Activated naive CD8-positive, alpha-beta T cell treated with anti-CD3 and anti-CD28 coated beads, Interleukin-2, amount 10 ng/mL, durations not matched to agents 7 days and 5 days (primary cell): Measurements from ENCODE around the gene GRID2. TPM values are rescaled to one million over a fixed set of nuclear protein-coding genes. Genes with fewer than 3 reads are reported as not detected.

Experiments used
- ATAC-seq: fragments of 150-1000 bp; cut with Tn5 transposase; one replicate; pipeline ENCODE4 v1.10.0; 2021; ENCODE audit warnings: low read depth, moderate library complexity
- POLR2A ChIA-PET: fragments of 350-600 bp; sonication (Branson Sonifier 250); formaldehyde crosslinking; loops from one replicate; lab custom pipeline; 2021; ENCODE audit warnings: antibody characterized with exemption; lab: Charles Lee
- DNase-seq: peaks from one replicate; pipeline ENCODE4 v3.0.0; 2021
- H3K27ac Mint-ChIP-seq: one replicate; pipeline ENCODE4 v1.8.0; 2022; ENCODE audit warnings: mild to moderate bottlenecking, mixed read lengths
- H3K27me3 Mint-ChIP-seq: one replicate; pipeline ENCODE4 v1.8.0; 2022; ENCODE audit warnings: mild to moderate bottlenecking, moderate library complexity, mixed read lengths
- H3K36me3 Mint-ChIP-seq: one replicate; pipeline ENCODE4 v1.8.0; 2021; ENCODE audit warnings: mild to moderate bottlenecking, mixed read lengths
- H3K4me1 Mint-ChIP-seq: one replicate; pipeline ENCODE4 v1.8.0; 2021; ENCODE audit warnings: mixed read lengths
- H3K4me3 Mint-ChIP-seq: one replicate; pipeline ENCODE4 v1.8.0; 2022; ENCODE audit warnings: mild to moderate bottlenecking, moderate library complexity, mixed read lengths
- H3K9me3 Mint-ChIP-seq: one replicate; pipeline ENCODE4 v1.8.0; 2021; ENCODE audit warnings: mixed read lengths
- total RNA-seq, 2 experiments: library from RNA; stranded (reverse); gene quantifications; one replicate each; pipeline ENCODE4 v1.2.3, GENCODE V29; 2021

GRID2 gene
- total RNA-seq, 2 experiments from 2014 or later: not detected

DNA sequence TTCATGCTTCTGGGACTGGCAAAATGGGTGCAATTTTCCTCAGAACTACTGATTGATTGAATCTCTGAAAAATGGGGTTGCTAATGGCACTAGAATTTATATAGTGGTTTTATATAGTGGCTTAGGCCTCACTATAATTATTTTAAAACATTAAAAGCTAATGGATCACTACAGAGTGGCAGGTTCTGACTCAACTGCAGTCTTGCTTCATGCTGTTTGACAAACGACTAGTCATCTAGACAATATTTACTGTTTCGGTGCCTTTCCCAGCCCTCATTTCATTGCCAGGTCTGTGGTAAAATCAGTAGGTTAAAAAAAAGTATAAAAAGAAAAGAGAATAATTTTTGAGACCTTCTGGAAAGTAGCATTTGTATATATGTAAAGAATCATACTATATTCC lies 1172.0 kb downstream of the GRID2 start:
- Mint-ChIP-seq H3K36me3 (no peaks in the 10 kb centered on the region), H3K27ac (no peak overlapping the region), H3K27me3 (no peaks in the 10 kb centered on the region), H3K9me3 (no peaks in the 10 kb centered on the region), H3K4me3 (no peak overlapping the region), H3K4me1 (no peaks in the 10 kb centered on the region)
- POLR2A ChIA-PET: no interaction called here
- ATAC-seq (no peak), DNase-seq (no peak)

DNA sequence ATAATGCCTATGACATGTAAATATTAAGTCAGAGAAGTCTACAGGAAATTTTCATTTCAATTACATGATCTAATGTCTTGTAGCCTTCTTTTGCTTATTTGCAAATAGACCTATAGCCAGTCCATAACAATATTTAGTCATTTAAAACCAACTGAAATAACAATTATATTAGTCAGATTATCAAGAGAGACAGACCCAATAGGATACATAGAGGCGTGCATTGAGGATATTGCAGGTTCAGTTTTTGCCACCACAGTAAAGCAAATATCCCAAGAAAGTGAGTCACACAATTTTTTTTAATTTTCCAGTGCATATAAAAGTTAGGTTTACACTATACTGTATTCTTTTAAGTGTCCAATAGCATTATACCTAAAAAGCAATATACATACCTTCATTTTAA lies 1175.0 kb downstream of the GRID2 start:
- H3K36me3 Mint-ChIP-seq: no peaks in the 10 kb centered on the region
- no peaks in the 10 kb centered on the region for H3K4me1 Mint-ChIP-seq
- DNase-seq (no peak), ATAC-seq (no peak)
- POLR2A ChIA-PET: no interaction called here
- no peaks in the 10 kb centered on the region for H3K27me3 Mint-ChIP-seq
- H3K4me3 Mint-ChIP-seq: no peak overlapping the region
- no peaks in the 10 kb centered on the region for H3K9me3 Mint-ChIP-seq
- no peak overlapping the region for H3K27ac Mint-ChIP-seq

DNA sequence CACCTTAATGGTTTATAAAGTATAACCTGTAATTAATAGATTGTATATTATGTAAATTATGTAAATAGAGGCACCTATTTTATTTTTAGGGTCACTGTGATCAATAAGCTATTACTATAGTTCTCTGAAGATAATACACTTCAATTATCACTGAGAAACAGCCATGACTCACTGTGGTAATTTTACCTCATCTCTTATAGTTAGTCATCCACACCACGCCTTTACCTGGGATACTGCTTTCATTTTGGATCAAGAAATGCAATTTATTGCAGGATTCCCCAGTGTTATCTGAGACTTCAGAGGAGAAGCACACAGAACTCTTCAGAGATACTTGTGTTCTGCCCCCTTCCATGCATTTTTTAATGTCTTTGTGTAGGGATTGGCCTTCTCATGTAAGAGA lies 1176.7 kb downstream of the GRID2 start:
- DNase-seq: no peak
- Mint-ChIP-seq H3K27me3 (no peaks in the 10 kb centered on the region), H3K9me3 (no peaks in the 10 kb centered on the region), H3K4me3 (no peak overlapping the region), H3K4me1 (no peaks in the 10 kb centered on the region), H3K36me3 (no peaks in the 10 kb centered on the region), H3K27ac (no peak overlapping the region)
- POLR2A ChIA-PET: no interaction called here
- no peak for ATAC-seq

DNA sequence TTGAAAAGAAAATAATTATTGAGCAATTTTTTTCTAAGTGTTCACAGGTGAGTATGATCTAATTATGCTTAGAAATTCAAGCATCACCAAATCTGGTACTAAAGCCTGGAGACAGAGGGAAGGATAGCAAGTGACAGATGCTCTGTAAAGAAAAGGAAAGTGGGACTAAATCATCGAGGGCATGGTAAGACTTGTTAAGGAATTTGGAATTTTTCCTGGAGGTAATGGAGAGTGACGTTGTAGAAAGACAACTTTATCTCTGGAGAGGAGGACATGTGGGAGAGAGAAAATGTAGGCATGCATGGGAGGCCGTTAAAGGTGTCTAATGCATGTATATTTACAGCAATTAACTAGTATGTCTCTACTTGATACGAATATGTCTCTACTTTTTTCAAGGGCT lies 1191.6 kb downstream of the GRID2 start:
- no peak overlapping the region for H3K4me3 Mint-ChIP-seq
- ATAC-seq: no peak
- POLR2A ChIA-PET: no interaction called here
- H3K27ac Mint-ChIP-seq: no peak overlapping the region
- no peaks in the 10 kb centered on the region for H3K36me3 Mint-ChIP-seq
- no peaks in the 10 kb centered on the region for H3K4me1 Mint-ChIP-seq
- DNase-seq: no peak
- peaks cover 3% of the 10 kb centered on the region for H3K9me3 Mint-ChIP-seq
- no peaks in the 10 kb centered on the region for H3K27me3 Mint-ChIP-seq

DNA sequence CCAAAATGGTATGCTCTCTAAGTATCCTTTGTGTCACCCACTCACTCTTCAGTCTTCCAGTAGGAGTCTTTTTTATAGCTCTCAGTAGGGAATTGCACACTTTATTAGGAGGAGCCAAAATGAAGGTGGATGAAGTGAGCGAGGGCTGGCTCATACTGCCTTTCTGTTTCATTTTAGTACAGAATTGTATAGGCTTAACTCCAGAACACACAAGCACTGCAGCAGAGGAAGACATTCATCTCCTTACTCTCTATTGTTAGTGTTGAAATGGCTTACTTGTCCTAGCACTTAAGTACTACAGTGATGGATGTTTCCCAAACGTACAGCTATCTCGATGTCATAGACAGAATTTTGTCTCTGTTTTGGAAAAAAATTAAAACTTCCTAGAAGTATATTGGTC lies 1197.5 kb downstream of the GRID2 start:
- H3K9me3 Mint-ChIP-seq: no peaks in the 10 kb centered on the region
- ATAC-seq: no peak
- no peaks in the 10 kb centered on the region for H3K36me3 Mint-ChIP-seq
- POLR2A ChIA-PET: no interaction called here
- no peaks in the 10 kb centered on the region for H3K27me3 Mint-ChIP-seq
- DNase-seq: no peak
- H3K4me1 Mint-ChIP-seq: no peaks in the 10 kb centered on the region
- no peak overlapping the region for H3K27ac Mint-ChIP-seq
- no peak overlapping the region for H3K4me3 Mint-ChIP-seq

DNA sequence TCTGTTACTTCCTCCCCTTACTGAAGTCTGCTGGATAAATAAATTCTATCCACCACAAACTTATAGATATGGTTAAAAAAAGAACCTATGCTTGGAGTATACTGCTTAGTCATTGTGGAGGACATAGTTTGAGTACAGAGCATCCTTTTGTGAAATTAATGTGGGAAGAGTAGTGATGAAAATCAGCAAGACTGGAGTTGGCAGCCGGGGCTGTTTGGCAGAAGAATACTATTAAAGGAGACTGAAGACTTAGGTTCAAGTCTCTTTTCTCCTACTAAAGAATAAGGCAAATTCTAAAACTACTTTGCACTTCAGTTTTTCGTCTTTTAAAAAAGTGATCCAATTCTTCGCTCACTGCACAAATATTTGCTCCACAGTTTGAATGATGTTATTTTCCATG lies 1198.2 kb downstream of the GRID2 start:
- Mint-ChIP-seq H3K4me1 (no peaks in the 10 kb centered on the region), H3K4me3 (no peak overlapping the region), H3K27me3 (no peaks in the 10 kb centered on the region), H3K9me3 (no peaks in the 10 kb centered on the region), H3K36me3 (no peaks in the 10 kb centered on the region), H3K27ac (no peak overlapping the region)
- POLR2A ChIA-PET: no interaction called here
- no peak for ATAC-seq
- DNase-seq: no peak

DNA sequence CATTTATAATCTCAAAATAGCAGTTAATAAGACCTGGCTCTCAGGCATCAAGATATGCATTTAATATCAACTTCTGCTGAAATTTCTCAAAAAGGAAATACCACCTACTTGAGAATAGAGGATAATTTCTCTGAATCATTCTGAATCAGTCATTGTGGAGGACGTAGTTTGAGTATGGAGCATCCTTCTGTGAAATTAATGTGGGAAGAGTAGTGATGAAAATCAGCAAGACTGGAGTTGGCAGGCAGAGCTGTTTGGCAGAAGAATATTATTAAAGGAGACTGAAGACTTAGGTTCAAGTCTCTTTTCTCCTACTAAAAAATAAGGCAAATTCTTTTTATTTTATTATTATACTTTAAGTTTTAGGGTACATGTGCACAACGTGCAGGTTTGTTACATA lies 1199.2 kb downstream of the GRID2 start:
- POLR2A ChIA-PET: no interaction called here
- no peak overlapping the region for H3K4me3 Mint-ChIP-seq
- no peaks in the 10 kb centered on the region for H3K36me3 Mint-ChIP-seq
- no peaks in the 10 kb centered on the region for H3K4me1 Mint-ChIP-seq
- H3K27me3 Mint-ChIP-seq: no peaks in the 10 kb centered on the region
- no peak overlapping the region for H3K27ac Mint-ChIP-seq
- no peaks in the 10 kb centered on the region for H3K9me3 Mint-ChIP-seq
- no peak for ATAC-seq
- no peak for DNase-seq

DNA sequence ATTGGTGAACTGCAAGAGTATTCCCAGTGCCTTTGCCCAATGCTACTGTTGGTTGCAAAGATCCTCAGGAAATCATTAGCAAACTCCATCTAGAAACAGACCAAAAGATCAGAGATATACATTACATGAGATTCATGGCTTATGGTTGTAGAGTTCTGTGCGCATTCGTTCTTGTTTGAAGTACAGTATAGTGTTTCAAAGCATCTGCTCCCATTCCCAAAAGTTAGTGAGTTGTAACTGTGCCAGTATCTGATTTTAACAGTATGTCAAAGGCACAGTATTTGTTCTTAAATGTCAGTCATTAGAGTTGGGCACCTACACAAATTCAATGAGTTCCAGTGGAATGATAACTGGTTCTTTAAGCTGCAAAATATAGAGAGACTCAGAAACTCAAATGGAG lies 1210.1 kb downstream of the GRID2 start:
- H3K4me3 Mint-ChIP-seq: no peak overlapping the region
- POLR2A ChIA-PET: no interaction called here
- no peak for DNase-seq
- H3K27me3 Mint-ChIP-seq: no peaks in the 10 kb centered on the region
- no peak overlapping the region for H3K27ac Mint-ChIP-seq
- H3K36me3 Mint-ChIP-seq: no peaks in the 10 kb centered on the region
- no peaks in the 10 kb centered on the region for H3K4me1 Mint-ChIP-seq
- ATAC-seq: no peak
- peaks cover 3% of the 10 kb centered on the region for H3K9me3 Mint-ChIP-seq

DNA sequence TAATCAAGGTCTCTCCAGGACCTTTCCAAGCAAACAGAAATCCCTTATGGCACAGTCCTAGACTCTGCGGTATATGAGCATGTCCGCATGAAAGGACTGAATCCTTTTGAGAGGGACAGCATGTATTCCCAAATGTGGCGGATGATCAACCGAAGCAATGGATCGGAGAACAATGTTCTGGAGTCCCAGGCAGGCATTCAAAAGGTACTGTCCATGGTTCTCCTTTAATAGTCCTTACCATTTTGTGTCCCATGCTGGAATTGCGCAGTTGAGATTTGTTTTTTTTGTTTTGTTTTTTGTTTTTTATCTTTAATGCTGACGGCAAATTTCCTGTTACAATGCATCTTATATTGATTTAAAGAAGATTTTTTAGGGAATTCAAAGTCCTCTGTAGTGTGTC lies 1211.4 kb downstream of the GRID2 start:
- POLR2A ChIA-PET: no interaction called here
- DNase-seq: no peak
- Mint-ChIP-seq H3K27ac (no peak overlapping the region), H3K9me3 (peaks cover 3% of the 10 kb centered on the region), H3K36me3 (no peaks in the 10 kb centered on the region), H3K27me3 (no peaks in the 10 kb centered on the region), H3K4me1 (no peaks in the 10 kb centered on the region), H3K4me3 (no peak overlapping the region)
- no peak for ATAC-seq

DNA sequence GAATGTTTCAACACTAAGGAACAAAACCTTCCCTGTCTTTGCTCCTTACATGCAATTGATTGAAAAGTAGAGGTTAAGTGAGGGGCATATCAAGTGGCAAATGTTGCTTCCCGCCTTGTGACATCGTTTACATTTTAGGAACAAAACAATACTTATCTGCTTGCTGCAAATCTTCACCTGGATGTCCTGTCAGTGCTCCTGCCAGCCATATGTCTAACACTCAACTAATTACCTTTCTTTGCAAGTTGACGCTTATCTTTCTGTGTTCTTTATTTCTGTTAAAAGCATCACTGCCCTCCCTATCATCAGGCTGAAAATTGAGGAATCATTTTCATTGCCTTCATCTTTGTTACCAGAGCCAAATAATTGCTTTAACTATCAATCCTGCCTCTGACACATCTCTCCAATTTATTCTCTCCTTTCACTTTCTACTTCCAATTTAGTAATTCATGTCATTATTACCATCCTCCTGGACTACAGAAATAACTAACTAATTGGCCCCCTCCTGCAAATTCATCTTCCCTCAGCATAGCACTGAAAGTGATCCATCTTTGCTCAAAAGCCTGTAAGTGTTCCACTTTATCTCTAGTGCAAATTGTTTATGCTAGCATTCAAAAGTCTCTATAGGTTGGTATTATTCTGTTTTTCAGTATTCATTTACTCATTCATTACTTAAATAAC lies 1226.1 kb downstream of the GRID2 start:
- POLR2A ChIA-PET: no interaction called here
- no peaks in the 10 kb centered on the region for H3K9me3 Mint-ChIP-seq
- no peak overlapping the region for H3K4me3 Mint-ChIP-seq
- no peaks in the 10 kb centered on the region for H3K36me3 Mint-ChIP-seq
- H3K27ac Mint-ChIP-seq: no peak overlapping the region
- no peak for DNase-seq
- no peaks in the 10 kb centered on the region for H3K27me3 Mint-ChIP-seq
- no peak for ATAC-seq
- no peaks in the 10 kb centered on the region for H3K4me1 Mint-ChIP-seq

DNA sequence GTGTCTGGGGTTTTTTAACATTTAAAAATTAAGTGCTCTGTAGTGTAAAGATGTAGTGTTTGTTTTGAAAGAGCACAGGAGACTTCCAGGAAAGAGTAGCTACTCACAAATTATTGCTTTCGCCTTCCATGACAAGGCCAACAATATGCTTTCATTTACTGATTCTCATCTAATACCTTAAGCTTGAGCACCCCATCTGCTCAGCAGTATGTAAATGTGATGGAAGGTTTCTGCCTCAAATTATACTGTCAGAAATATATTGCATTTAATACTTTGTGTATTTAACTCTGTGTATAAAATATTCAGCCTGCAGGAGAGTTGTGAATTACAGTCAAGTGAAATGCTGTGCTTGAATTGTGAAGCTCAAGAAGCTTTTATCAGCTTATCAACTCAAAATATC lies 1228.5 kb downstream of the GRID2 start:
- no peaks in the 10 kb centered on the region for H3K27me3 Mint-ChIP-seq
- ATAC-seq (no peak), DNase-seq (no peak)
- H3K4me1 Mint-ChIP-seq: no peaks in the 10 kb centered on the region
- H3K36me3 Mint-ChIP-seq: no peaks in the 10 kb centered on the region
- no peak overlapping the region for H3K4me3 Mint-ChIP-seq
- no peaks in the 10 kb centered on the region for H3K9me3 Mint-ChIP-seq
- POLR2A ChIA-PET: no interaction called here
- H3K27ac Mint-ChIP-seq: no peak overlapping the region

DNA sequence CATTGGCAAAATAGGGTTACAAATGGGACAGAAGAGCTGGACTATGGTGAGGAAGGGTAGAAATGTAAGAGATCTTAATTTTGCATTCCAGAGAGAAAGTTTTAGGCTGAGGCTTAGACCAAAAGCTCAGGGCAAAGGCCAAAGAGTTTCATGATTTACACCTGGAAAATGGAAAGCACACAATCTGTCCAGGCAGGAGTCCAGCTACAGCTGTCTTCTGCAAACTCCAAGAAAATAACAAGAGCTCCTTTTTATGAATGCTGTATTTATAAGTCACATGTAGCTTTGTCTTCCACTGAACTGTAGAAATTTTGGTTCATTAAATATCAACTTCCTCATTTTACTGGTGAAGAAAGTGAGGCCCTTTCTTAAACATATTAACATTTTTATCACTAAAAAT lies 1236.8 kb downstream of the GRID2 start:
- no peaks in the 10 kb centered on the region for H3K27me3 Mint-ChIP-seq
- no peaks in the 10 kb centered on the region for H3K9me3 Mint-ChIP-seq
- ATAC-seq (no peak), DNase-seq (no peak)
- no peaks in the 10 kb centered on the region for H3K36me3 Mint-ChIP-seq
- no peak overlapping the region for H3K27ac Mint-ChIP-seq
- H3K4me3 Mint-ChIP-seq: no peak overlapping the region
- no peaks in the 10 kb centered on the region for H3K4me1 Mint-ChIP-seq
- POLR2A ChIA-PET: no interaction called here

DNA sequence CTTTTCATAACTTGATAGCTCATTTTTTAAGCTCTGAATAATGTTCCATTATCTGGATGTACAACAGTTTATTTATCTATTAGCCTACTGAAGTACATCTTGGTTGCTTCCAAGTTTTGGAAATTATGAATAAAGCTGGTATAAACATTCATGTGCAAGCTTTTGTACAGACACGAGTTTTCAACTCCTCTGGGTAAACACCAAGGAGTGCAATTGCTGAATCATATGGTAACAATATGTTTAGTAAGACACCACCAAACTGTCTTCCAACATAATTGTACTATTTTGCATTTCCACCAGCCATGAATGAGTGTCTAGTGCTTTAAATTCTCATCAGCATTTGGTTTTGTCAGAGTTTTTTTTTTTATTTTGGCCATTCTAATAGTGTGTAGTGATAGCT lies 1258.1 kb downstream of the GRID2 start:
- H3K27ac Mint-ChIP-seq: no peak overlapping the region
- POLR2A ChIA-PET: no interaction called here
- no peaks in the 10 kb centered on the region for H3K4me1 Mint-ChIP-seq
- no peaks in the 10 kb centered on the region for H3K27me3 Mint-ChIP-seq
- ATAC-seq: no peak
- no peak for DNase-seq
- peaks cover 1% of the 10 kb centered on the region for H3K9me3 Mint-ChIP-seq
- H3K36me3 Mint-ChIP-seq: no peaks in the 10 kb centered on the region
- H3K4me3 Mint-ChIP-seq: no peak overlapping the region

DNA sequence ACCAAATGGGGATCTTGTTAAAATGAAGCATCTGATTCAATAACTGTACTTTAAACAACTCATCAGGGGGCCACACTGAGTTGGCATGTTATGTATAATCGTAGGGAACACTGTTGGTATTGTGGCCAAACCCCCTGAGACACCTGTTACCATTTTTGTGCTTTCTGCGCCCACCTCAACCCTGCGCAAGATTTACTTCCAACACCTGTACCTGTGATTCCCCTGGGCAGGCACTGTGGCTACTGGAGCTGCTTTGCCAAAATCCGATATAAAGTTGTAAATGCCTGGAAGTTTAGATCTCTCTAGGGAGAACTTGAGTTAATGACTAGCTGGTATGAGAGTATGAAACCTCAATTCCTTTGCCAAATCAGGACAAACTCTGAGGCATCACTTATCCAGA lies 1265.0 kb downstream of the GRID2 start:
- H3K4me1 Mint-ChIP-seq: no peaks in the 10 kb centered on the region

DNA sequence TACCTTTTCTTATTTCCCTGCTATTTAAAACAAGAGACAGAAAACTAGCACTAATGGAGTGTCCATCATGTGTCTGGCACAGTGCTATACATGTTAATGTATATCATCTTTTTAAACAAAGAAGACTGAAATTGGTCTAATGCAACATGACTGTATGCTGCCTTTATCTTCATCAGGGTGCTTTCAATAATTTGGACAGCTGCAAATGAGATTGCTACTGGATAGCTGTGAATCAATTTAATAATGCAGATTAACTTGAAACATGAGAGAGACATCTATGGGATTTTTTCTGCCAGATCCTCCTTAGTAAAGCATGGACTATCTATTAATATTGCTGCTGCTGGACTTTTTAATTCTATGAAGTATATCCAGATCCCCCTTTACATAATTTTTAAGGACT lies 1269.5 kb downstream of the GRID2 start:
- H3K36me3 Mint-ChIP-seq: no peaks in the 10 kb centered on the region
- no peak for DNase-seq
- H3K4me1 Mint-ChIP-seq: no peaks in the 10 kb centered on the region
- POLR2A ChIA-PET: no interaction called here
- no peaks in the 10 kb centered on the region for H3K9me3 Mint-ChIP-seq
- no peaks in the 10 kb centered on the region for H3K27me3 Mint-ChIP-seq
- ATAC-seq: no peak
- no peak overlapping the region for H3K27ac Mint-ChIP-seq
- no peak overlapping the region for H3K4me3 Mint-ChIP-seq

More for the DNA sequence above, 1265.0 kb downstream of the GRID2 start:
- no peak overlapping the region for H3K4me3 Mint-ChIP-seq
- no peaks in the 10 kb centered on the region for H3K27me3 Mint-ChIP-seq
- POLR2A ChIA-PET: no interaction called here
- ATAC-seq (no peak), DNase-seq (no peak)
- H3K36me3 Mint-ChIP-seq: no peaks in the 10 kb centered on the region
- H3K27ac Mint-ChIP-seq: no peak overlapping the region
- no peaks in the 10 kb centered on the region for H3K9me3 Mint-ChIP-seq
